ENCODE measurements around the gene ABHD16B. TPM values are rescaled to one million over a fixed set of nuclear protein-coding genes. Genes with fewer than 3 reads are reported as not detected.

The ABHD16B gene
- total RNA-seq, 1 donor = not detected

DNA sequence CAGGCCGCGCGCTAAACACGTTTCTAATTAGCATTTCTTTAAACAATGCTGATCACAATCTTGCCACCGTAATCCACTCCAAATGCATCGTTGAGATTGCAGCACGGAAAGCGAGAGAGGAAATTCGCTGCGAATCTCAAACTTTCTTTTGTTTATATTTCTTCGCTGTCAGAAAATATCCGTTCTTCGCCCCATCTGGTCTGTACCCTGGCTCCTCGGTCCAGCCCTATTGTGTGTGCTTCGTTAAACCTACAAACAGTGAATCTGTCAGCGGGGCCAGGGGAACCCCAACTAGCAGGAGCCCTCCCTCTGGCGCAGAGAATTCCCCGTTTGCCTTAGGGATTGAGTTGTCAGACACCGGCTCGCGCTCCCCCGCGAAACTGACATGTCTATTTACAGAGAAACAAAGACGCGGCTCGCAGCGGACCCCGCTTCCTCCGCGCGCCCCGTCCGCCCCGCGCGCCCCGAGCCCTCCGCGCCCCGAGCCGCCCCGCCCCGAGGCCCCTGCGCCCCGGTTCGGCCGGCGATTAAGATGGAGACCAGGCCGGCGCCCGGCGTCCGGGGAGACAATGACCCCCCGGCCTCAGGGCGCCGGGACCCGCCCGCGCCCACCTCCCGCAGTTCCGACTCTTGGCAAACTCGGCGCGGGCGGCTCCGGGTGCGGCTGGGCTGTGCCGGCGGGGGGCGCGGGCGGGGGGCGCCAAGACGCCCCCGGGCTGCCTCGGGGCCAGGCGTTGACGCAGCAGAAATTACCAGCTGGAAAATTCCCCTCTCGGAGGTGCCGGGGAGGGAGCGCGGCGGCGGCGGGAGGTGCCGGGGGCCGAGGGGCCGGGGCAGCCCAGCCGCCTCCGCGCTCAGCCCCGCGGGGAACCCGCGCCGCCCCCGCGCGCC, 31.1 kb upstream of the ABHD16B start:
- H3K27me3 ChIP-seq (ENCODE audit: insufficient read depth, low read length) = peaks cover 43% of the 10 kb centered on the region
- peak overlapping the region; percentile 24 for H3K4me3 ChIP-seq (ENCODE audit: low read length)
- H3K4me1 ChIP-seq (ENCODE audit: insufficient read depth, low read length) = peaks cover 19% of the 10 kb centered on the region
- no peaks in the 10 kb centered on the region for H3K9me3 ChIP-seq (ENCODE audit: low read depth, low read length)

DNA sequence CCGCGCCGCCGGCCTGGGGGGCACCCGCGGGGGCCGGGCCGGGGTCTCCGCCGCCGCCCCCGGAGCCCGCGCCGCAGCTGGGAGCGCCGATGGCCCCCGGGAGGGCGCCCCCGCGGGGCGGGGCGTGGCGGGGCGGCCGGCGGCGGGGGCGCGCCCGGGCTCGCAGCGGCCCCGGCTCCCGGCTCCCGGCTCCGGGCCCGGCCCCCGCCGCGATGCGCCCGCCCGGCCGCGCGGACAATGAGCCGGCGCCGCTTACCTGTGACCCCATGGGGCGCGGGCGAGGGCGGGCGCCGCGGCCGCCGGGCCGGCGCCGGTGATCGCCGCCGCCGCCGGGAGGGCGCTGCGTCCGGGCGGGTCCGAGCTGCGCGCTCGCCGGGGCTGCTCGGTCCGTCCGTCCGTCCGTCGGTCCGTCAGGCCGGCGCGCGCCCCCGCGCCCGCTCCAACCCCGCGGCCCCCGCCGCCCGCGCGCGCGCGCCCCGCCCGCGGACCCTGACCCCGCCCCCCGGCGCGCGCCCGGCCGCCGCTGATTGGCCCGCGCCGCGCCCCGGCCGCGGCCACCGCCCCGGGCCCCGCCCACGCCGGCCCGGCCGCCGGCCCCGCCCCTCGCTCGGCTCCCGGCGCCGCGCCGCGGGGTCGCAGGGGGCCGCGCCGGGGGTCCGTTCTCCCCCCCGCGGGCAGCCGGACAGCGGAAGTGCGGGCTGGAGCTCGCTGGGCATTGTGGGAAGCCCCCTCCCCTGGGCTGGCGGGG, 30.3 kb upstream of the ABHD16B start, which contains the start of gene ZBTB46:
ZBTB46 (minus strand) TSS at position 424 of the 748 bp plus-strand sequence. CDS start 40,507 bp downstream, outside the sequence.
- Histone ChIP-seq H3K4me1 (ENCODE audit: insufficient read depth, low read length) (peaks cover 19% of the 10 kb centered on the region), H3K9me3 (ENCODE audit: low read depth, low read length) (no peaks in the 10 kb centered on the region), H3K27me3 (ENCODE audit: insufficient read depth, low read length) (peaks cover 37% of the 10 kb centered on the region), H3K4me3 (ENCODE audit: low read length) (peak within 1 kb of the TSS; percentile 28)

DNA sequence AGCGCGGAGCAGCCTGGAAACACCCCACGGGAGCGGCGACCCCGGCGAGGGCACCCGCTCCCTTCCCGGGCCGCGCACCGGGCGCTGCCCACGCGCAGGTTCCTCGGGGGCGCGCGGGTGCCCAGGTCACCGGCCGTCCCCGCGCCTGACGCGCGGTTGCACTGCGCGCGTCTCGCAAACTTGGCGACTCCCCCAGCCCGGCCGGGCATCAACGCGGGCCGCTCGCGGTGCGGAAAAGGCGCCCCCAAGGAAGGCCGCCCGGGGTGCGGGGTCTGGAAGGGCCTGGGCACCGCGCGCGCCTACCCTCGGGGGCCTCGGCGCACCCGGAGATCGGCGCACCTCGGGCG, 29.7 kb upstream of the ABHD16B start:
- Histone ChIP-seq H3K4me3 (ENCODE audit: low read length) (peak overlapping the region; percentile 28), H3K9me3 (ENCODE audit: low read depth, low read length) (no peaks in the 10 kb centered on the region), H3K4me1 (ENCODE audit: insufficient read depth, low read length) (peaks cover 19% of the 10 kb centered on the region), H3K27me3 (ENCODE audit: insufficient read depth, low read length) (peaks cover 37% of the 10 kb centered on the region)

DNA sequence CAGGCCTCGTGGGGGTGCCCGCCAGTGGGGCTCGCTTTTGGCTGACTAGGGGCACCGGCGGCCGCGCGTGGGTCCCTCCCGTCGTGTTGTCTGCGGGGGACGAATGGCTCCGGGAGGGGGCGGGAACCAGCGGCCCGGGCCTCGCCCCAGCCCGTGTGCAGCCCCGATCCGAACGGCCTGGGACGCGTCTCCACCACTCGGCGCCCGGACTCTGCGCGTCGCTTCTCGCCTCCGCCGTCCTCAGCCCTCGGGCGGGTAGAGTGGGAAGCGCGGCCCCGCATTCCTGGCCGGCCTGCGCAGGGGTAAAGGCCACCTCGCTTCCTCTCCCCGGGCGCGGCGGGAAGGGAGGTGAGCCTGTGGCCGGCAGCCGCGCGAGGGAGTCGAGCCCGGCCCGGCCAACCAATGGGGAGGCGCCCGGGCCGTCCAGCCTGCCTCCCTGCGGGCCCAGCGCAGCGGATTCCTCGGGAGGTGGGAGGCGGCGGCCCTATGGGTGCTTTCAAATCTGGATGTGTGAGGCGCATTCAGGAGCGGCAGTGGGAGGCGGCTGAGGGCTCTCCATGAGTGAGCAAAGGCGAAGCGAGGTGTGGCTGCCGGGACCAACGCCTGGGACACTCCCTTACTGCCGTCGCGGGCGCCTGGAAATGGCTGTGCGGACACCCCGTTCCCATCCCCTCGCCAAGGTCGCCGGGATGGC, 29.2 kb upstream of the ABHD16B start:
- H3K9me3 ChIP-seq (ENCODE audit: low read depth, low read length) = no peaks in the 10 kb centered on the region
- peaks cover 19% of the 10 kb centered on the region for H3K4me1 ChIP-seq (ENCODE audit: insufficient read depth, low read length)
- H3K4me3 ChIP-seq (ENCODE audit: low read length) = no peak overlapping the region
- peaks cover 35% of the 10 kb centered on the region for H3K27me3 ChIP-seq (ENCODE audit: insufficient read depth, low read length)

DNA sequence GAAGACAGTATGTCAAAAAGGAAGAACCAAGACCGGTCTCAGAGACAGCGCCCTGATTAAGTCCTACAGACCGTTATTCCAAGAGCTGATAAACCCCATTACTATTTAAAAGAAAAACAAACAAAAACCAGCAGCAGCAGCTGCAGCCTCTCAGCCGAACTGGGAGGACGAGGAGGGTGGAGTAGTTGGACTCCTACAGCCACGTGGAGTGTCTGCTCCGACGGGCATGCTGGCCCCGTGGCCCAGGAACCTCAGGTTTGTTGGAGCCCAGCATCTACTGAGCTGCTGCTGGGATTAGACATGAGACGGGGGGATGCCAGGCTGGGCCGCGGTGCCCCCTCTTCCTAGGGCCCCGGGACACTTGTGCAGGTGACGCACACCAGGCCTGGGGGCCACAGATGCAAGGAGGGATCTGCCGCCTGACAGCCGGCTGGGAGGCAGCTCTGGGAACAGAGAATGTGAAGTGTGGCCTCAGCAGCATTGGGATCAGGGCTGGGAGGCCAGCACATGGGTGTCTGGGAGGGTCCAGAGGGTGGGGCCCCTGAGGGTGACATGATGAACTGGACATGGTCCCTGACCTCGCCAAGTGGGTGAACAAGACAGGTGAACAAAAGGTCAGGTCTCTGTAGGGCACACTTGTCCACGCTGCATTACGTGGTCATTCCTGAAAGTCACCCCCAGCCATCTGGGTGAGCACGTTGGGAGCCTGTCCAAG, 27.4 kb upstream of the ABHD16B start:
- Histone ChIP-seq H3K4me1 (ENCODE audit: insufficient read depth, low read length) (peaks cover 19% of the 10 kb centered on the region), H3K4me3 (ENCODE audit: low read length) (no peak overlapping the region), H3K9me3 (ENCODE audit: low read depth, low read length) (no peaks in the 10 kb centered on the region), H3K27me3 (ENCODE audit: insufficient read depth, low read length) (peaks cover 23% of the 10 kb centered on the region)

DNA sequence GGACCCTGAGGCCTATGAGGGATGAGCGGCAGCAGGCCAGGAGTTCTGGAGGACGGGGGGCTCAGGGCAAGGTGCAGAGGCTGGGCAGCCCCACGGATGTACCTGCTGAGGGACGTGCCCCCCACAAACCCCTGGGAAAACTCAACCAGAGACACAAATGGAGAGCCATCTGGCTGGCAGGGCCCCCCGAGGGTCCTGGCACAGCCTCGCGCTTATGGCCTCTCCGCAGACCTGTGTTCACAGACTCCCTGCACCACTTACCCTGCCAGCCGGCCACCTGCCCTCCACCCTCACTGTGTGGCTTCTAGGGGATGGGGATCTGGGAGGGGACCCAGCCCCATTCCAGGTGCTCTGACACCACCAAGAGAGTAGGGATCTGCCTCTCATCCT, 26.8 kb upstream of the ABHD16B start:
- no peaks in the 10 kb centered on the region for H3K9me3 ChIP-seq (ENCODE audit: low read depth, low read length)
- H3K4me1 ChIP-seq (ENCODE audit: insufficient read depth, low read length) = peaks cover 14% of the 10 kb centered on the region
- H3K27me3 ChIP-seq (ENCODE audit: insufficient read depth, low read length) = peaks cover 17% of the 10 kb centered on the region
- no peak overlapping the region for H3K4me3 ChIP-seq (ENCODE audit: low read length)

DNA sequence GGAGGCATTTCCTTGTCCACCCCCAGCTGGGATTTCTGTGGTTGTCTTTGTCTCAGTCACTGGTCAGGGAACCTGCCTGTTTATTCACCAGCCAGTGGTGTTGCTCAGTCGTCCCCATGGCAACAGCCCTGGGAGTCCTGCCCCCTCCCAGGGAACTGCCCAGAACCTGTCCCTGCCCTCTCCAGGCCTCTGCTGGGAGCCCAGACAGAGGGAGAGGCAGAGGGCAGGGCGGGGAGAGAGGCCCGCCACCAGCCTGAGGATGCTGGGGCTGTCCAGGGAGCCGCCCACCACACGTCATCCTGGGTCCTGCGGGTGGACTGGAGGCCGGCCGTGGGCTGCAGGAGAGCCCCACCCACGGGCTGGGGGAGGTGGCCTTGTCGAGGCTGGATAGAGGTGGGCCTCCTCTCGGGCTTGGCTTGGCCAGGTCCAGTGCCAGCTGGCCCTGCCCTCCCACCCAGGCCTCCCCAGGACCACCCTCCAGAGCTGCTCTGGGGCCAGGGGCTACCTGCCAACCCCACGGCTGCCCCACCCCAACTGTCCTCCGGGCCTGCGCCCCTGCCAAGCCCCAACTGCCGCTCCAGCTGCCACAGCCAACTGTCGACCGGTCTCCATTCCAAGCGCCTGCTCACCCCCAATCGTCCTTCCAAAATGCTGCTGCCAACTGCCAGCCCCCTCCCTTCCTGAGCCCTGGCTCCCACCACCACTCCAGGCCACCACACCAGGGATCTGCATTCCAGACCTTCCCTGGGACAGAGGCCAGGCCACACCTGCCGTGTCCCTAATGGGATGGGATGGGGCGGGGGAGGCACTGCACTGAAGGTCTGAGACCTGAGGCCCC, 26.1 kb upstream of the ABHD16B start:
- H3K4me3 ChIP-seq (ENCODE audit: low read length) = no peak overlapping the region
- peaks cover 11% of the 10 kb centered on the region for H3K27me3 ChIP-seq (ENCODE audit: insufficient read depth, low read length)

DNA sequence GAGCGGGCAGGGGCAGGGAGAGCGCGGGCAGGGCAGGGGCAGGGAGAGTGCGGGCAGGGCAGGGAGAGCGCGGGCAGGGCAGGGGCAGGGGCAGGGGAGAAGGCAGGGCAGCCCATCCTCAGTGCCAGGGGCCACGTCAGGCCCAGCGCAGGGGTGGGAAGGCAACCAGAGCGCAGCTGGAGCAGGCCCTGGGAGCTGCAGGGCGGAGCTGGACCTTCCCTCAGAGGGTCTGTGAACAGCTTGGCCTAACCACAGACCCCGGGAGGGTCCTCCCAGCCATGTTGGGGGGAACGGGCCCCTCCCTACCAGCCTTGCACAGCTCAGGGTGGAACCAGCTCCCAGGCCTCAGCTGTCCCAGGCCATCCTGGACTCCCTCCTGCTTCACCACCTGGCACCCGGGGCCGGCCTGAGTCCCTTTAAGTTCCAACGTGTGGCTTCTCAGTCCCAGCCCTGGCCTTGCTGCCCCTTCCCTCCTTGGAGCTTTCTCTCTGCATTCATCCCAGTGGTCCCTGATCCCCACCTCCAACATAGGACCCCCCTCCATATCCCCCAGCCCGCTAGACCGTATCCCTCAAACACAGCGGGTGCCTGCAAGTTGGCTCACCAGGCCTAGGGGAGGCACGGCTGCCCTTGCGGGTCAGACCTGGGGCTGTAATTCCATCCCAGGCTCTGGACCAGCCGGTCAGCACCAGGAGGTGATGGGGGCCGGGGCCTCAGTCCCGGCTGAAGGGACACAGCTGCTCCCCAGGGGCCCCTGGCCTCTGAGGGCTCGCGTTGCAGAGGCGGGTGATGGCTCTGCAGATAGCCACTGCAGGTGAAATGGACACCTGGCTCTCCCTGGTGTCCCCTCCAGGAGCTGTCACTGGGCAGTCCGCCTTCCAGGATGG, 24.6 kb upstream of the ABHD16B start:
- H3K27me3 ChIP-seq (ENCODE audit: insufficient read depth, low read length) = peaks cover 11% of the 10 kb centered on the region
- H3K9me3 ChIP-seq (ENCODE audit: low read depth, low read length) = no peaks in the 10 kb centered on the region
- H3K4me3 ChIP-seq (ENCODE audit: low read length) = no peak overlapping the region
- peaks cover 5% of the 10 kb centered on the region for H3K4me1 ChIP-seq (ENCODE audit: insufficient read depth, low read length)

More for the DNA sequence above, 26.1 kb upstream of the ABHD16B start:
- Histone ChIP-seq H3K9me3 (ENCODE audit: low read depth, low read length) (no peaks in the 10 kb centered on the region), H3K4me1 (ENCODE audit: insufficient read depth, low read length) (peaks cover 7% of the 10 kb centered on the region)

DNA sequence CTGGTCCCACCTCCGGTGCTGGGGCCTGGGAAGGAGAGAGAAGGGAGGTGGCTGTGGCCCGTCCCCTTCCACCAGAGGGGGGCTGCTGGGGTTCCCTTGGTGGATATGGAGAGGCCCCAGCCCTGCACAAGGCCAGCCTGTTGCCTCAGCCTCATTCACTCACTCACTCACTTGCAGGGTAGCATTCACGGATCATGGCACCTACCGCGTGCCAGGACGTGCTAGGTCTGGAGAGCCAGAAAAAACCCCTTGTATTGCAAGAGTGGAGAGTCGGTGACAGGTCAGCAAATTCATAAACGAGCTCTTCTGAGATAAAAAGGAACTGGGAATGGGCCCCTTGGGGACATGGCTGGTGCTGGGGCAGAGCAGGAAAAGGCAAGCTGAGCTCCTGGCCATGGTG, 23.8 kb upstream of the ABHD16B start:
- Histone ChIP-seq H3K27me3 (ENCODE audit: insufficient read depth, low read length) (peaks cover 6% of the 10 kb centered on the region), H3K4me1 (ENCODE audit: insufficient read depth, low read length) (no peaks in the 10 kb centered on the region), H3K4me3 (ENCODE audit: low read length) (no peak overlapping the region), H3K9me3 (ENCODE audit: low read depth, low read length) (no peaks in the 10 kb centered on the region)

DNA sequence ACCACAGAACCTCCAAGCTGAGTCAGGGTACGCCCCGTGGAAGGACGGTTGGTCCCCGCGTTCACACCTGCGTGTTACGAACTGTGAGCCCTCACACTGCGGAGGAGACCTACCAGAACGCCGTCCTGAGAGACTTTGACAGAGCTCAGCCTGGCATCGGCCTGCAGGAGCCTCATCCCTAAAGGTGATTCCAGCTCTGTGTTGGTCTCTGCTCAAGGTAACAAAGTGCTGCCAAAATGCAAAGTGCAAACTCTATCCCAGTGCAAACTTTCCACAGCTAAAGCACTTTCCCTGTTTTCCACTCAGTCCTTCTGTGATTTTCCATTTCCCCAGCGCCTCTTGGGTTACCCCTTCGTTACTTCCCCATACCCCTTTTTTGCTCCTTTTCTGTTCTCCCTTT, 21.7 kb upstream of the ABHD16B start:
- H3K4me1 ChIP-seq (ENCODE audit: insufficient read depth, low read length) = peaks cover 5% of the 10 kb centered on the region
- peaks cover 13% of the 10 kb centered on the region for H3K27me3 ChIP-seq (ENCODE audit: insufficient read depth, low read length)
- no peak overlapping the region for H3K4me3 ChIP-seq (ENCODE audit: low read length)
- H3K9me3 ChIP-seq (ENCODE audit: low read depth, low read length) = no peaks in the 10 kb centered on the region

DNA sequence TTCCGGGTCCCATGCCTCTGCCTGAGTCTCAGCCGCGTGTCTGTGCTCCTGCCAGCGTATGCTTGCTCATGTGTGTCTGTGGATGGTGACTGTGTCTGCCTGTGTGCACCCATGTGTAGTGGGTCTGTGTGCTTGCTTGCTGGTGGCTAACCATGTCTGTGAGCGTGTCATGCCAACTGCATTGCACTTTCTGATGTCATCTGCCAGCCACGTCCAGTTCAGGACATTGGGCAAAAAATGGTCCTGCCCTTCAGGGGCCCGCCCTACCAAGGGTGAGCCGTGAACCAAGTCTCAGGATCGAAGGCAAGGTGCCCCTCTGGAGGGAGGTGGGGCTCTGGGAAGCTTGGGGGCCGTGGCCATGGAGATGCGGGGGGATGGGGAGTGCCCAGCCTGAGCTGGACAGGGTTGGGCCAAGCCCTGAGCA, 20.9 kb upstream of the ABHD16B start:
- no peaks in the 10 kb centered on the region for H3K9me3 ChIP-seq (ENCODE audit: low read depth, low read length)
- no peak overlapping the region for H3K4me3 ChIP-seq (ENCODE audit: low read length)
- peaks cover 11% of the 10 kb centered on the region for H3K4me1 ChIP-seq (ENCODE audit: insufficient read depth, low read length)
- peaks cover 21% of the 10 kb centered on the region for H3K27me3 ChIP-seq (ENCODE audit: insufficient read depth, low read length)

DNA sequence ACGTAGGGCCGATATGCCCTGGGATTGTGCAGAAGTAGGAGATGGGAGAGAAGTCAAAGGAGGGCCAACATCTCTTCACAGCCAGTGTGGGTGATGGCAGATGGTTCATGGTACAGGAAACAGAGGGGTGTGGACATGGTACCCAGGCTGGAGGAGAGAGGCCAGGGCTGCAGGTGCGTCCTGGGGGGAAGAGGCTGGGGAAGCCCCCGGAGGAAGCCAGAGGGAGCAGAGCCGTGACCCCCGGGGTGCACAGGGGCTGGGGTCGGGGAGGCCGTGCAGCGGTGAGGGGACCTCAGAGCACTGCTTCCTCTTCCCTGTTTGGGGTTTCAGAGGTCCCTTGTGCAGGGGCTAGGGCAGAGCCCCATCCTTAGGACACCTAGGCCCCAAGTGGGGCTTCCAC, 19.0 kb upstream of the ABHD16B start:
- Histone ChIP-seq H3K27me3 (ENCODE audit: insufficient read depth, low read length) (peaks cover 36% of the 10 kb centered on the region), H3K9me3 (ENCODE audit: low read depth, low read length) (no peaks in the 10 kb centered on the region), H3K4me3 (ENCODE audit: low read length) (no peak overlapping the region), H3K4me1 (ENCODE audit: insufficient read depth, low read length) (peaks cover 24% of the 10 kb centered on the region)

DNA sequence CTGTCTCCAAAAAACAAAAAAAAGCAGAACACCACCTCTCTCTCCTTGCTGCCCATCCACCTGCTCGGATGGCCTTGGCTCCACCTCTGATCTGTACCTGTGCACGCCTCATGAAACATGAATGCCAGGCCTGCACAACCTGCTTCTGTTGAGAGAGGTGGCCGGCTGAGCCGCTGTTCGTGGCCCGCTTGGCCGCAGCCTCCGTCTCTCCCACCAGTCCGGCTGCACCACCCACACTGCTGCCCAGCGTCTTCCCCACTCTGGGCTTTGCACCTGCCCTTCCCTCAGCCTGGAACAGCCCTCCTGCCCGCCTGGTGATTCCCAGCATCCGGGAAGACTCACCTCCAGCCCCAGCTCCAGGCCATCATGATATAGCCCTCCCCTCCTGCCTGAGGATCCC, 18.1 kb upstream of the ABHD16B start:
- H3K4me3 ChIP-seq (ENCODE audit: low read length) = no peak overlapping the region
- no peaks in the 10 kb centered on the region for H3K9me3 ChIP-seq (ENCODE audit: low read depth, low read length)
- peaks cover 31% of the 10 kb centered on the region for H3K4me1 ChIP-seq (ENCODE audit: insufficient read depth, low read length)
- peaks cover 37% of the 10 kb centered on the region for H3K27me3 ChIP-seq (ENCODE audit: insufficient read depth, low read length)

Data from mononuclear cell (primary cell).